ENCODE measurements around the gene FOXJ3.

The FOXJ3 gene

GRCh38 chr1:42311897-42312296, 23.1 kb downstream of the FOXJ3 start:
- DNase-seq (ENCODE audit: low read depth in 4 of 4, low spot score in 1 of 4) = no peak

GRCh38 chr1:42311138-42311537, 23.9 kb downstream of the FOXJ3 start:
- DNase-seq (ENCODE audit: low read depth in 4 of 4, low spot score in 1 of 4) = no peak

GRCh38 chr1:42306977-42307376, 28.1 kb downstream of the FOXJ3 start:
- no peak for DNase-seq (ENCODE audit: low read depth in 4 of 4, low spot score in 1 of 4)

GRCh38 chr1:42305639-42306038, 29.4 kb downstream of the FOXJ3 start:
- DNase-seq (ENCODE audit: low read depth in 4 of 4, low spot score in 1 of 4) = no peak

- no peak for DNase-seq (ENCODE audit: low read depth in 4 of 4, low spot score in 1 of 4)
Observed at GRCh38 chr1:42302034-42302433, 33.0 kb downstream of the FOXJ3 start.

GRCh38 chr1:42298520-42298919, 36.5 kb downstream of the FOXJ3 start:
- DNase-seq (ENCODE audit: low read depth in 4 of 4, low spot score in 1 of 4) = no peak

- no peak for DNase-seq (ENCODE audit: low read depth in 4 of 4, low spot score in 1 of 4)
Observed at GRCh38 chr1:42295816-42296215, 39.2 kb downstream of the FOXJ3 start.

GRCh38 chr1:42290130-42290529, 44.9 kb downstream of the FOXJ3 start:
- no peak for DNase-seq (ENCODE audit: low read depth in 4 of 4, low spot score in 1 of 4)

GRCh38 chr1:42288311-42288985, 46.6 kb downstream of the FOXJ3 start:
- DNase-seq (ENCODE audit: low read depth in 4 of 4, low spot score in 1 of 4) = no peak

GRCh38 chr1:42282867-42283583, 52.0 kb downstream of the FOXJ3 start:
- DNase-seq (ENCODE audit: low read depth in 4 of 4, low spot score in 1 of 4) = no peak

GRCh38 chr1:42282024-42282579, 52.9 kb downstream of the FOXJ3 start:
- DNase-seq (ENCODE audit: low read depth in 4 of 4, low spot score in 1 of 4) = no peak

- no peak for DNase-seq (ENCODE audit: low read depth in 4 of 4, low spot score in 1 of 4)
Observed at GRCh38 chr1:42280821-42281220, 54.2 kb downstream of the FOXJ3 start.

- no peak for DNase-seq (ENCODE audit: low read depth in 4 of 4, low spot score in 1 of 4)
Observed at GRCh38 chr1:42279055-42279454, 56.0 kb downstream of the FOXJ3 start.

- no peak for DNase-seq (ENCODE audit: low read depth in 4 of 4, low spot score in 1 of 4)
Observed at GRCh38 chr1:42272920-42273319, 62.1 kb downstream of the FOXJ3 start.

GRCh38 chr1:42267904-42268303, 67.1 kb downstream of the FOXJ3 start:
- no peak for DNase-seq (ENCODE audit: low read depth in 4 of 4, low spot score in 1 of 4)

- DNase-seq (ENCODE audit: low read depth in 4 of 4, low spot score in 1 of 4) = no peak
Observed at GRCh38 chr1:42266253-42267135, 68.5 kb downstream of the FOXJ3 start.

- no peak for DNase-seq (ENCODE audit: low read depth in 4 of 4, low spot score in 1 of 4)
Observed at GRCh38 chr1:42264511-42265190, 70.4 kb downstream of the FOXJ3 start.

- DNase-seq (ENCODE audit: low read depth in 4 of 4, low spot score in 1 of 4) = no peak
Observed at GRCh38 chr1:42263019-42263418, 72.0 kb downstream of the FOXJ3 start.

GRCh38 chr1:42260376-42261070, 74.5 kb downstream of the FOXJ3 start:
- no peak for DNase-seq (ENCODE audit: low read depth in 4 of 4, low spot score in 1 of 4)

GRCh38 chr1:42259739-42260064, 75.3 kb downstream of the FOXJ3 start:
- DNase-seq (ENCODE audit: low read depth in 4 of 4, low spot score in 1 of 4) = no peak
